HG03196 (cell line): ENCODE data around the gene AHCY.

Source experiments
- ATAC-seq: cut with Tn5 transposase; IDR thresholded peaks from one replicate; pipeline ENCODE4 v1.9.1; 2021; ENCODE audit not compliant: unreplicated experiment

The AHCY gene

GRCh38 chr20:34324541-34324940 is 21.4 kb upstream of the AHCY start:
- ATAC-seq: no peak

GRCh38 chr20:34322267-34323105 is 19.3 kb upstream of the AHCY start:
- no peak for ATAC-seq

GRCh38 chr20:34320861-34321260 is 17.7 kb upstream of the AHCY start:
- ATAC-seq: no peak

DNA sequence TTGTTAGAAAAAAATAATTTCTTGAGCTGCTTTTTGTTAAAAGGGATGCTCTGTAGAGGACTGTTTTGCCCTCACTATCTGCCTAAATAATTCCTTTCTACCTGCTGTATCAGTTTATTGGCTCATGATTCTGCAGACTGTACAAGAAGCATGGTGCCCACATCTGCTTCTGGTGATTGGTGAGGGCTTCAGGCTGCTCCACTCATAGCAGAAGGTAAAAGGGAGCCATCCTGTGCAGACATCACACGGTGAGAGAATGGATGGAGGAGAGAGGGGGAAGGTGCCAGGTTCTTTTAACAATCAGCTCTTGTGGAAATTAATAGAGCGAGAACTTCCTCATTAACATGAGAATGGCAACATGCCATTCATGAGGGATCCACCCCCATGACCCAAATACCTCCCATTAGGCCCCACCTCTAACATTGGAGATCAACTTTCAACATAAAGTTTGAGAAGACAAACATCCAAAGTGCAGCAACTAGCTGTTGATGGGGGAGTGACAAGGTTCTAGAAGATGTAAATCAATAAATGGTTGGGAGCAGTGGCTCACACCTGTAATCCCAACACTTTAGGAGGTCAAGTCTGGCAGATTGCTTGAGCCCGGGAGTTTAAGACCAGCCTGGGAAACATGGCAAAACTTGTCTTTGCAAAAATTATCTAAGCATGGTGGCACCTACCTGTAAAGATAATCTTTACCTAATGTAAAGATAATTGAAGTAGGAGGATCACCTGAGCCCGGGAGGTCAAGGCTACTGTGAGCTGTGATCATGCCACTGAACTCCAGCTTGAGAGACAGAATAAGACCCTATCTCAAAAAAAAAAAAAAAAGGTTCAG is 15.7 kb upstream of the AHCY start:
- no peak for ATAC-seq

DNA sequence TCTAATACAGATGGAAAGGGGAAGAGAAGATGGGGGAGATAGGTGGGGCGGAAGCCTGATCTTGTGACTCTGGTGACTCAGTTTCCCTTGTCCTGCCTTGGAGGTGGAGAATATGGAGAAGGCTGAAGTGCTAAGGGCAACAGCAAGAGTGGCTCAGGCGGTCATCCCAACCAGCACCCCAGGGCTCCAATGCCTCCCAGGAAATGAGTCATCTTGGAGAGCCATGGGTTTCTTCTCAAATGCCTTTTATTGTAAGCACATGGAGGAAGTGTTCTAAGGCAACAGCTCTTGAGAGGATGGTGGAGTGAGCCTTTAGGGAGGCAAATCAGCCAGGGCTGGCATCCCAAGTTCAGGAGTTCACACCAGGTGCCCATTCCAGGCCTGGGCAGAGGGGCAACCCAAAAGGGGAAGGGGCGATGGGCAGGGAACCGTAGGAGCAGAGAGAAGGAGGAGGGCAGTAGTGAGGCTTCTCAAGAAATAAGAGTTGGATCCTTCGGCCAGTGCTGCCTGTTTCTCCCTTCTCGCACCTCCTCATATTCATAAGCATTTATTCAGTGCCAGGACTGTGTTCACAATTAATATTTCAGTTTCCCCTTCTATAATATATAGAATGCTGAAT is 13.2 kb upstream of the AHCY start:
- ATAC-seq: no peak

- ATAC-seq: no peak
These were observed 12.1 kb upstream of the AHCY start for GRCh38 chr20:34315236-34315635.

DNA sequence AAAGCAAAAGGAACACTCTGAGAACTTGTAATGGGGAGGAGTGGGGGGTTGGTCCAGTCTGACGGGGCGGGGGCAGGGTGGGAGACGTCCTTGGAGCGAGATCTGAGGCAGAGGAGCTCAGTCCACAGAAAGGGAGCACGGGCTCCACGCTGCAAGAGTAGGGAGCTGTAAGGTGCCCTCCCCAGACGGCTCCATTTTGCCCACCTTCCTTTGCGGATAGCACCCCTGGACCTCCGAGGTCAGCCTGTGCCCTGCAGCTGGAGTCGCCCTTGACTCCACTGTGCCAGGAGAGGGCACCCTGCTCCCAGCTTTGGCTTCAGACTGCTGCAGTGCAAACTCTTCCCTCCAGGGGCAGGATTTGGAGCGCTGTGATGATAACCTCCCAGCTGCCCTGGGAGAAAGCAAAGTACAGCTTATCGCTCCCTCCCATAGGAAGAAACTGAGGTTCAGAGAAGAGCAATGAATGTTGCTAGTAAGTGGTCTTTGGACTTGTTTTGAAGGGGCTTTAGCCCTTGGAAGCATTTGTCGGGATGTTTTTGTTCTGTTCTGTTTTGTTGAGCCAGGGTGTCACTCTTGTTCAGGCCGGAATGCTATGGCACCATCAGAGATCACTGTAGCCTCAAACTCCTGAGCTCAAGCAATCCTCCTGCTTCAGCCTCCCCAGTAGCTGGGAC is 9.5 kb upstream of the AHCY start:
- peak; percentile 85 for ATAC-seq

- ATAC-seq: no peak
These were observed 8.9 kb upstream of the AHCY start for GRCh38 chr20:34312024-34312460.

DNA sequence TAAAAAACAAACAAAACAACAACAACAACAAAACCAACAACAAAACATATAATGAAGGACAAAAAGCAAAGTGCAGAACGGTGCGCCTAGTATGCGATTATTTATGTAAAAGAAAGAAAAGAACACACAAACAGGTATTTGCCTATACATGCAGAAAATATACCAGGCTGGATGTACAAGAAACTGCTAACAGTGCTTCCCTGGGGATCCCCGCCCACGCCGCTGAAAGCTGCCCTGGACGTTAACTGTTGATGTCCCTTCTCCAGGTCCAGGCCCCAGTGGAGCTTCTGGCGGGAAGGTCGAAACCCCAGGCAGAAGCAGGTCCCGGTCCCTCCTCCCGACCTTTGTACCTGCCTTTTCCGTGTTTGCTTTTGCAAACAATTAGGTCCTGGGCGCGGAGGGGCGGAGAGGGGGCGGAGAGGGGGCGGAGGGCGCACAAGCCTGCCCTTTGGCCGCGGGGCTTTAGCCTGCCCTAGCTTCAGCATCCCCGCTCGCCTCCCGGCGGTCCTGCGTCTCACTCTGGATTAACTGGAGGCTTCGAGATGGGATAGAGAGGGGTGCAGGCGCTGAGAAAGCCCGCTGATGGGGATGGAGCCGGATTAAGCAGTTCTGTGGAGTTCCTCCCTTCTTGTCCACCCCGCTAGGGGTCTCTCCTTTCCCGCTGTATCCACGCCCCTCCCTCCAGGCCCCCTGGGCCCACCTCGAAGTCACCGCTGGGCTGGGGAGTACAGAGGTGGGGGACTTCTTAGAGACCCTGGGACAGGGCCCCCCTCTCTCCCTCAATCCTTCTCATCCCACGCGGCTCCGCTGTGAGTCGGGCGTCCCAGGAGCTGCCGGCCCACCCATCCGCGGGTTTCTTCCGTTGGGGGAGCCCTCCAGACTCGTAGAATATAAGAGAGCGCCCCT is 8.2 kb upstream of the AHCY start:
- no peak for ATAC-seq

GRCh38 chr20:34310481-34311117 is 7.4 kb upstream of the AHCY start:
- ATAC-seq: no peak

DNA sequence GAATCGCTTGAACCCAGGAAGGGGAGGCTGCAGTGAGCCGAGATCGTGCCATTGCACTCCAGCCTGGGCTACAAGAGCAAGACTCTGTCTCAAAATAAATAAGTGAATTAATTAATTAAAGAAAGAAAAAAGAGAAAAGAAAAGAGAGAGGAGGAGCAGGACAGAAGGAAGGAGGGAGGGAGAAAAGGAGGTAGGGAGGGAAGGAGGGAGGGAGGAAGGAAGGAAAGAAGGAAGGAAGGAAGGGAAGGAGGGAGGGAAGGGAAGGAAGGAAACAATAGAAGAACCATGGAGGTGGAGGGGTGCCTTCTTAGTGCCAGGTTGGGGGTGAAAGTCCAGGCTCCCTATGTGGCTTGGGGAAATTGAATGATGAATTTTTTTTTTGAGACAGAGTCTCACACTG is 6.5 kb upstream of the AHCY start:
- no peak for ATAC-seq

DNA sequence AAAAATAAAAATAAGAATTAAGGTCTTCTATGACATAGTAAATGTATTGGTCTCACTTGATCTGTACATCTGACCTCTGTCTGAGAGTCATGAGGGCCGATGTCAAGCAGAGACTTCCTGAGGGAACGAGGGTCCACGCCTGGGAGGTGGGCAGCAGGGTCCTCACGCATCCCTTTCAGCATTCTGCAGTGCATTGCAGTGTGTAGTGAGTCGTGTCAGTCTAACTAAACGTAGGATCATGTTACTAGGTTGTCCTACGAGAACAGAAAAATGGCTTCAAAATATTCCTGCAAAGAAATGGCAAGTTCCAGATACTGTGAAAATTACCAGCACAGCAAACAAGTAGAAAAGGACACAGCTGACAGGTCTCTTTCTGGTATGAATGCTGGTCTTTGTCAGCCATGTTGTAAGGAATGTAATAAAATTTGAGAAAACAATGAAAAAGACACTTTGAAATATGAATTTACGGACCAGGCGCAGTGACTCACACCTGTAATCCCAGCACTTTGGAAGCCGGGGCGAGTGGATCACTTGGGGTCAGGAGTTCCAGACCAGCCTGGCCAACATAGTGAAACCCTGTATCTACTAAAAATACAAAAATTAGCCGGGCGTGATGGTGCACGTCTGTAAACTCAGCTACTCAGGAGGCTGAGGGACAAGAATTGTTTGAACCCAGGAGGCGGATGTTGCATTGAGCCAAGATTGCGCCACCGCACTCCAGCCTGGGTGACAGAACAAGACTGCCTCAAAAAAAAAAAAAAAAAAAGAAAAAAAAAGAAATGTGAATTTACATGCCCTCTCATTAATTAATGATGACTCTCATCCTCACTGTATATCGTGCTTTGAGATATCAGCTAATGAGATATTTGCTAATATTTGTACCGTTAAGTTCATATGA is 2.4 kb upstream of the AHCY start:
- ATAC-seq: no peak

DNA sequence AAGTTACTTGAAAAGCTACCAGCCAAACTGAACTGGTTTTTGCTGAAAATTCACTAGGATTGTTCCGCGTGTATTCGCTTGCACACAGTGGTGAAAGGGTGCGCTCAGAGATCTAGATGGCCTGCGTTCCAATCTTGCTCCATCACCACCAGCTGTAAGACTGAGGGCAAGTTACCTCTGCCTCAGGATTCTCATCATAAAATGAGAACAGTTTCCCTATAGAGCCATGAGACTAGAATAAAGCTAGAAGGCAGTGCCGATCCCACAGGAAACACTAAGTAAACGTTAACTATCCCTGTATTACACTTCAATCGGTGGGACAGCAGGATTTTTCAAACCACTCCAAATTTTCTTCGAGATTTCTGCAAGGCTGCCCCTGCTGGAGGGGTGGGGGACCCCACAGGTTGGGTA is 838 bp downstream of the AHCY start:
- no peak for ATAC-seq

- ATAC-seq: no peak
These were observed 1.4 kb downstream of the AHCY start for GRCh38 chr20:34301587-34302311.

DNA sequence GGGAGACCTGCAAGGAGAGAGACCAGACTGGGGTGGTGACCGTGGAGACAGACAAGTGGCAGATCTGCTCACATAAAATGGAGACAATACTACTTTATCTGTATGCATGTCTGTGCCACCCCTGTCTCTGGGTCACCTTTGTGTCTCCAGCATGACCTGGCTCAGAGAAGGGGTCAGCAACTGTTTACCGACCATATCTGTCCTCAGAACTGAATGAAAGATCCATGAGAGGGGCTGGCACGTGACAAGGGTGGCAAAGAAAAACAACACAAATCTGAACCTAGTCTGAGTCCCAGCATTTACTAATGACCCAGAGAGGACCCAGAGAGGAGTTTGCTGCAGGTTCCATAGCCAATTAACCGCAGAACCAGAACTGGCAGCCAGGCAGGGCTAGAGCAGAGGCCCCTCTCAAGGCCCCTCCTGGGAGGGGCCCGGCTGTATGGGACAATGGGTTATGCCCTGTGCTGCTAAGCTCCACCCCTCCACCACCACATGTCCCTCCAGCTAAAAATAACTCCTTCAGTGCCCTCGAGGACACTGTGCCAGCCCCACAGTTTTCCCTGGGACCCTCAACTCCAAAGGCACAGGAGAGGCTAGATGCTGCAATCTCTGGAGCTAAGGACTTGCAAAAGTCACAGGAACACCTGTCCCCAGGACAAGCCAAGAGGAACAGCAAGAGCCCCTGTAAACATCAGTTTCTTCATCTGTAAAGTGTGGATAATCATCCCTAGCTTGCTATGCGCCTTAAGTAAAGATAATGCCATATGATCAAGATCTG is 2.2 kb downstream of the AHCY start:
- no peak for ATAC-seq

GRCh38 chr20:34300256-34300806 is 2.8 kb downstream of the AHCY start:
- ATAC-seq: no peak
